Endometrial microvascular endothelial cells (primary cell): Measurements from ENCODE around the gene SLC25A24. TPM values are rescaled to one million over a fixed set of nuclear protein-coding genes. Genes with fewer than 3 reads are reported as not detected.
"Not testable (repeated sequence)": the region's sequence is repeated elsewhere in the genome, so short reads cannot be mapped to it uniquely, and the experiment has no call there.

Source experiments
- in situ Hi-C: cut with HindIII; loops from 2 replicates; pipeline ENCODE4 v1.10.0; 2017; ENCODE audit warnings: low sequenced_read_pairs, low pct_unique_long_range_greater_than_20kb; ENCODE audit errors: inconsistent ontology term
- total RNA-seq: library from RNA; depleted of rRNA; stranded (reverse); fragments of >200 nt; gene quantifications from one replicate; pipeline ENCODE4 v1.2.3, GENCODE V29; 2015; ENCODE audit errors: inconsistent ontology term

The SLC25A24 gene
- total RNA-seq, 1 donor from 2014 or later = 45.7 TPM

DNA sequence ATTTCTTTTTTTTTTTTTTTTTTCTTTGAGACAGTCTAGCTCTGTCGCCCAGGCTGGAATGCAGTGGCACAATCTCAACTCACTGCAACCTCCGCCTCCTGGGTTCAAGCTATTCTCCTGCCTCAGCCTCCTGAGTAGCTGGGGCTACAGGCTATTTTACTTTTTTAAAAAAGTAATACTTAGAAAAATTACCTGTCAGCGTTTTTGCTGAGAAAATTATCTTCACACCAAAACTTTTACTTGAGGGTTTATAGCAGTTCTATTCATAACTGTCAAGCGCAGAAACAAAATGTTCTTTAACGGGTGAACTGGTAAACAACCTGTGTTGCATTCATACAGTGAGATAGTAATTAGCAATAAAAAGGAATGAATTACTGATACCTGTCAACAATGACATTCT is 1.5 kb upstream of the SLC25A24 start:
- in situ Hi-C loops = no loop called here

DNA sequence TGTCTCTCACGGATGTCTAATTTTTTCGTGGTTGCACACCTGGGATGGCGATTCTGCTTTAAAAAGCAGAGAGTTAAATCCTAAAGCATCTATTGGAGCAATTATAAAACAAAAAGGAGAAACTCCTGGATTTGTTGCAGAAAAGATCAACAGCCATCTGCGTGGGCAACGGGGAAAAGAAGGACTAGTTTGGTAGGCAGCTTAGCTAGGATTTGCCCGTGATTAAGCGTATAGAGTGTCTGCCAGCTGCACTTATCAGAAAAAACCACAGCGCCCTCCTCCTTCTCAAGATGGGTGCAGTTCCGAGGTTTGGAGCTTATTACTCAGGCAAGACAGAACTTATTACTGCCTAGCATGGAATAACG is 526 bp upstream of the SLC25A24 start:
- in situ Hi-C loops = no loop called here

- in situ Hi-C loops = no loop called here
These were observed 897 bp downstream of the SLC25A24 start for GRCh38 chr1:108199201-108199691.

DNA sequence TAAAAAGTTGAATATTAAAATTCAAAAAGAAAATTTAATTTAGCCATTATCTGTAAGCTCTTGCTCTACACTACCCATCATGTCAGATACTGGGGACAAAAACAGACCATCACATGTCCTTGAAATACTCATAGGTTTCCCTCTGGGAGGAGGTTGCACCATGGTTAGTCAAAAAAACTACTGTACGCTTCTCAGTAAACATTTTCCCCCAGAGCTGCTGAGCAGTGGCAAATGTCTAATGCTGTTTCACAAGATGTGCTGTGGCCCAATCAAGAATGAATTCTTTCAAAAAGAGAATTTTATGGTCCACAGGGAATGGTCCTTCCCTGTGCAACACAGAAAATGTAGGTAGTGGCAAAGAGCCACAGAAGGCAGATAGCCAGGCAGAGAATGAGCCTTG is 6.1 kb downstream of the SLC25A24 start:
- in situ Hi-C loops = no loop called here

- in situ Hi-C loops = no loop called here
These were observed 6.8 kb downstream of the SLC25A24 start for GRCh38 chr1:108193333-108193732.

DNA sequence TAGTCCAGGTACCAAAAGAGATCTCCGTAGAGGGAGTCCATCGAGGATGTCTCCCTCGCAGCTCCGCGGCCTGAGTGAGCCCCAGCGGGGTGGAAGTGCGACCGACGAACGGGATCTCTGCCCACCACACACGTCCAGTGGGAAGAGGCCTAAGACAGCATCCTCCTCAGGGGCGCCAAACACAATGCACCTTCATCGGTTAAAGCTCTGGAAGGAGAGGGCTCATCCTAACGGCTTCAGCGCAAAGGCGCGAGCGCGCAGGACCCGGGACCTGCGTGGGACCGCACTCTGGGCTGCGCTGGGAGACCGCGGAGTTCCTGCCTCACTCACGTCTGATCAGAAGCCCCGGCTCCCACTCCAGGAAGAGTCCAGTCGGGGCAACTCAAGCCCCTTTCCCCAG is 7.6 kb downstream of the SLC25A24 start:
- in situ Hi-C loops = no loop called here

DNA sequence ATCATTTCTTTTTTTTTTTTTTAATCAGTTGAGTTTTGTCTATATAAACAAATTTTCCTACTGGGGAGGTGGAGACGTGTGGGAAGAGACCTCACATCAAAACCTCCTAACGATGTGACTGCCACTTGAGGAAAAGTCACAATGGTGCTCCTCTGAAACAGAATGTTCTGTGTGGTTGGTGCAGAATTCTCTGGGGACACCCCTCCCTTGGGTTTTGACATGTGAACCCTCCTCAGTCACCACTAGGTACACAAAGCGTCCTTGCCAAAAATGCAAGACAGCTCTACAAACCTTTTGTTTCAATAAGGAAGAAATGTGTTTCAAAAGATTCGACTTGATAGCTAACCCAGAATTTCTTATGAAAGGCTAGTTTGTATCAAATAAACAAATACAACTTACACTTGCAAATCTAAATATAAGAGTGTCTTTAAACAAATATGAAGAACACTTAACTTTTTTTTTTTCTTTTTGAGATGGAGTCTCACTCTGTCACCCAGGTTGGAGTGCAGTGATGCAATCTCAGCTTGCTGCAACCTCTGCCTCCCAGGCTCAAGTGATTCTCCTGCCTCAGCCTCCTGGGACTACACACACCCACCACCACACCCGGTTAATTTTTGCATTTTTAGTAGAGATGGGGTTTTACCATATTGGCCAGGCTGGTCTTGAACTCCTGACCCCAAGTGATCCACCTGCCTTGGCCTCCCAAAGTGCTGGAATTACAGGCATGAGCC is 9.3 kb downstream of the SLC25A24 start:
- in situ Hi-C loops = no loop called here

- in situ Hi-C loops = no loop called here
These were observed 10.0 kb downstream of the SLC25A24 start for GRCh38 chr1:108190001-108190634.

GRCh38 chr1:108188801-108189200 is 11.3 kb downstream of the SLC25A24 start:
- in situ Hi-C loops = no loop called here

- in situ Hi-C loops = no loop called here
These were observed 17.0 kb downstream of the SLC25A24 start for GRCh38 chr1:108182959-108183700.

DNA sequence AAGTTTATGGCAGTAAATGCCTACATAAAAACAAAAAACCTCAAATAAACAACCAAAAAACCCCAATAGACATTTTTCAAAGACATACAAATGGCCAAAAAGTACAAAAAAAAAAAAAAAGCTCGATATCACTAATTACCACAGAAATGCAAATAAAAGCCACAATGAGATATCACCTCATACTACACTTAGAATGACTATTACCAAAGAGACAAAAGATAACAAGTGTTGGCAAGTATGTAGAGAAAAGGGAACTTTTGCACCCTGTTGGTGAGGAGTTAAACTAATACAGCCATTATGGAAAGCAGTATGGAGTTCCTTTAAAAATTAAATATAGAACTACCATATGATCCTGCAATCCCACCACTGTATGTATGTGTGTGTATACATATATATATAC is 21.1 kb downstream of the SLC25A24 start:
- in situ Hi-C loops = no loop called here

DNA sequence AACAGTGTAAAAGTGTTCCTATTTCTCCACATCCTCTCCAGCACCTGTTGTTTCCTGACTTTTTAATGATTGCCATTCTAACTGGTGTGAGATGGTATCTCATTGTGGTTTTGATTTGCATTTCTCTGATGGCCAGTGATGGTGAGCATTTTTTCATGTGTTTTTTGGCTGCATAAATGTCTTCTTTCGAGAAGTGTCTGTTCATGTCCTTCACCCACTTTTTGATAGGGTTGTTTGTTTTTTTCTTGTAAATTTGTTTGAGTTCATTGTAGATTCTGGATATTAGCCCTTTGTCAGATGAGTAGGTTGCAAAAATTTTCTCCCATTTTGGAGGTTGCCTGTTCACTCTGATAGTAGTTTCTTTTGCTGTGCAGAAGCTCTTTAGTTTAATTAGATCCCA is 37.7 kb downstream of the SLC25A24 start:
- in situ Hi-C loops = not testable (repeated sequence)

- in situ Hi-C loops = not testable (repeated sequence)
These were observed 40.2 kb downstream of the SLC25A24 start for GRCh38 chr1:108159951-108160350.

DNA sequence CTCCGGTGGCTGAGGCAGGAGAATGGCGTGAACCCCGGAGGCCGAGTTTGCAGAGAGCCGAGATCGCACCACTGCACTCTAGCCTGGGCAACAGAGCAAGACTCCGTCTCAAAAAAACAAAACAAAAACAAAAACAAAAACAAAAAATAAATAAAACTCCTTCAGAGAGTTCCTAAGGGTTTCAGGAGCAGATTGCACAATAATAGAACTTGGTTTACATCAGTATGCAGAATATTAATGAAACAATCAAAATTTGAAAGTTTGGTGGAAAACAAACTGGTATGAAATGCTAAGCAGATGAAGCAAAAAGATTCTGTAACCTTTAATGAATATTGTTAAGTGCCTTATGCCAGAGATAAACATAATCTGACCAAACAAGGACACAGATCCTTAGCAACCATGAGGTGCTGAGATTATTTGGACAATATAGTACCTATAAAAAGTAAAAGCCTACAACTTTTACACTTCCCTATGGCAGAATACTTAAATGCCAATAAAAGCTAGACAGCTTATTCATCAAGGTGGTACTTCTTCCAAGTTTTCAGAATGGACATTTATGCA is 41.2 kb downstream of the SLC25A24 start:
- in situ Hi-C loops = no loop called here

GRCh38 chr1:108154314-108154713 is 45.8 kb downstream of the SLC25A24 start:
- in situ Hi-C loops = no loop called here

DNA sequence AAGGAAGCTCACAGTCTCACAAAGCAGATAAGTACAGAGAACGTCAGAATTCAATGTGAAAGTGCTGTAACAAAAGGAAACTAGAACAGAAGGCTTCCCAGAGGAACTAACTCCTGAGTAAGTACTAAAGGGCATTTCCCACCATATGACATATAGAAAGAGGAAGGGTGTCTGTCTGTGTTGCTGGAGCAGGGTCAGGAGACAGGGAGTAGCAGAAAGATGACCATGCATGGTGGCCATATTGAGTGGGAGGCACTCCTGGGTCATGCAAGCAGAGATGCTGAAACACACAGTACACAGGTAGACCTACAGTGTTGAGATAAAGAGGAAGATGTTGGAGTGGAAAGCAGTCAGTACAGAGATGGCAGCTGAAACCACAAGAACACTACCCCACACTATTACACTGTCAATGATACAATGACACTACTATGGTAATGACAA is 47.3 kb downstream of the SLC25A24 start:
- in situ Hi-C loops = no loop called here

GRCh38 chr1:108151548-108151947 is 48.6 kb downstream of the SLC25A24 start:
- in situ Hi-C loops = no loop called here

- in situ Hi-C loops = no loop called here
These were observed 50.2 kb downstream of the SLC25A24 start for GRCh38 chr1:108149796-108150467.

DNA sequence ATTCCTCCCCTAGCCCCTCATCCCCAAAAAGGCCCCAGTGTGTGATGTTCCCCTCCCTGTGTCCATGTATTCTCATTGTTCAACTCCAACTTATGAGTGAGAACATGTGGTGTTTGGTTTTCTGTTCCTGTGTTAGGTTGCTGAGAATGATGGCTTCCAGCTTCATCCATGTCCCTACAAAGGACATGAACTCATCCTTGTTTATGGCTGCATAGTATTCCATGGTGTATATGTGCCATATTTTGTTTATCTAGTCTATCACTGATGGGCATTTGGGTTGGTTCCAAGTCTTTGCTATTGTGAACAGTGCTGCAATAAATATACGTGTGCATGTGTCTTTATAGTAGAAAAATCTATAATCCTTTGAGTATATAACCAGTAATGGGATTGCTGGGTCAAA is 55.6 kb downstream of the SLC25A24 start:
- in situ Hi-C loops = not testable (repeated sequence)
